Measurements from ENCODE around the gene ZEB1. TPM values are rescaled to one million over a fixed set of nuclear protein-coding genes. Genes with fewer than 3 reads are reported as not detected.

ZEB1 gene
- total RNA-seq, 4 donors from 2014 or later, result 51.7 to 67.7 (median 57.9) TPM

GRCh38 chr10:31343551-31343950 is 24.5 kb downstream of the ZEB1 start:
- intact Hi-C loops (cut with DNase I), result no loop called here
- Histone ChIP-seq H3K27me3 (no peaks in the 10 kb centered on the region), H3K4me1 (peaks cover 0 to 9% of the 10 kb centered on the region in 2 donors), H3K4me3 (replicated peaks in 1 of 3) (no peak overlapping the region), H3K9me3 (no peaks in the 10 kb centered on the region), H3K36me3 (no peaks in the 10 kb centered on the region), H3K27ac (no peak overlapping the region)
- TF ChIP-seq POLR2A (IDR thresholded peaks at IDR 0.05) (no peak), CTCF (IDR thresholded peaks at IDR 0.05) (no peak)
- 84 to 85% methylated on average over 5 of the region's 5 CpGs for WGBS, 2 donors
- DNase-seq, result no peak

DNA sequence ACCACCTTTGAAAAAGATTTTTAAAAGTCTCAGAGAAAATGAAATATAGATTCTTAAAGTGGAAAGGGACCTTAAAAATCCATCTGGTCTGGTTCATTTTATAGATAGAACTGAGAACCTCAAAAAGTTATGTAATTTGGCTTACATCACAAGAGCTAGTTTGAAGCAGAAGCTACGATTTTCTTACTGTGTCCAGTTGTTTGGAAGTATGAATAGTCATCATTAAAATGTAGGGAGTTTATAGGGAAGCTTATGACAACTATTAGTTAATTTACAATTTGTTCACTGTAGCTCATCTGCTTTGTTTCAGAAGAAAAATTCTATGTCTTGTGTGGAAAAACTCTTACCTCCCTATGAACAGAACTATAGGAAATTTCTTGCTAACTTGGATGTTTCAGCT is 26.9 kb downstream of the ZEB1 start:
- peaks cover 0 to 16% of the 10 kb centered on the region in 2 donors for H3K4me1 ChIP-seq
- H3K36me3 ChIP-seq, result no peaks in the 10 kb centered on the region
- H3K9me3 ChIP-seq, result no peaks in the 10 kb centered on the region
- no peak overlapping the region for H3K27ac ChIP-seq
- H3K27me3 ChIP-seq, result no peaks in the 10 kb centered on the region
- no peak overlapping the region for H3K4me3 ChIP-seq (replicated peaks in 1 of 3)
- 64 to 71% methylated on average over 1 of the region's 1 CpG for WGBS, 2 donors
- intact Hi-C loops (cut with DNase I), result no loop called here
- DNase-seq, result no peak
- no peak for TF ChIP-seq CTCF (IDR thresholded peaks at IDR 0.05)

GRCh38 chr10:31346953-31347352 is 27.9 kb downstream of the ZEB1 start:
- peaks cover 0 to 19% of the 10 kb centered on the region in 2 donors for H3K4me1 ChIP-seq
- no peaks in the 10 kb centered on the region for H3K9me3 ChIP-seq
- intact Hi-C loops (cut with DNase I), result no loop called here
- no peaks in the 10 kb centered on the region for H3K27me3 ChIP-seq
- DNase-seq, result no peak
- H3K27ac ChIP-seq, result no peak overlapping the region
- WGBS, 2 donors, result 88% methylated on average over 1 of the region's 1 CpG
- H3K36me3 ChIP-seq, result no peaks in the 10 kb centered on the region
- H3K4me3 ChIP-seq (replicated peaks in 1 of 3), result no peak overlapping the region
- TF ChIP-seq CTCF (IDR thresholded peaks at IDR 0.05), result no peak
- TF ChIP-seq POLR2A (IDR thresholded peaks at IDR 0.05), result no peak

DNA sequence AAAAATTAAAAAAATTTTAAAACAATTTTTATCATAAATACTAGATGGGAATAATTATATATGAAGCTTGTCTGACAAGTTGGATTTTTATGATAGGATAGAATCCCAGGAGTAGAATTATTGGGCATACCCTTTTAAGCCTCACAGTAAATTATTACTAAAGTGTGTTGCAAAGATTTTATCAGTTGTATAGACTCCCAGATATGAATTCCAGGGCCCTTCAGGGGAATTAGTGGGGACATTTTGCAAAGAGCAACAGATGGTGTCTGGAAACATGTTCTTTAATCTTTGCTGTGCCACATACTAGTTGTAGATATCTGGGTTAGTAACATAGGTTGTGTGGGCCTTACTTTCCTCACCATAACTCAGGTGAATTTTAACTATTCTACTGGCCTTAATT is 28.7 kb downstream of the ZEB1 start:
- H3K4me3 ChIP-seq (replicated peaks in 1 of 3), result no peak overlapping the region
- TF ChIP-seq POLR2A (IDR thresholded peaks at IDR 0.05), result no peak
- no peak for TF ChIP-seq CTCF (IDR thresholded peaks at IDR 0.05)
- intact Hi-C loops (cut with DNase I), result no loop called here
- H3K27ac ChIP-seq, result no peak overlapping the region
- no peaks in the 10 kb centered on the region for H3K36me3 ChIP-seq
- H3K4me1 ChIP-seq, result peaks cover 0 to 19% of the 10 kb centered on the region in 2 donors
- no peaks in the 10 kb centered on the region for H3K27me3 ChIP-seq
- DNase-seq, result no peak
- no peaks in the 10 kb centered on the region for H3K9me3 ChIP-seq

DNA sequence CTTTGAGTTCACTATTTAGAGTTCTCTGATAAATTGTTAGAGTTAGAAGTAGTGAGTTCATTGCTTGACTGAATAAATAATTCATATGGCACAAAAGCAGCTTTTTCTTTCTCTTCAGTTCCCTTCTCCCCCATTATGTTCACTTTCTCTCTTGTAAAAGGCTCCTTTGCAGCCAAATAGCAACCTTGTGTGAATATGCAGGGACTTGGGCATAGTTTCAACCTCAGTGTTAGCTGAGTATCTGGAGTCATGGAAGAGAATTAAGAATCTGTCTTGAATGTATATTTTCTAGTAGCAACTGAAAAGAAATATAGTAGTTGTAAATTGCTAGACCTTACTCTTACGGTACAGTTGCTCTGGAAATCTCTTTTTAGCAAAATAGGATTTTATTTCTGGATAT is 31.9 kb downstream of the ZEB1 start:
- WGBS, 2 donors, result 99% methylated on average over 1 of the region's 1 CpG

More for the DNA sequence above, 31.9 kb downstream of the ZEB1 start:
- H3K27me3 ChIP-seq, result no peaks in the 10 kb centered on the region
- DNase-seq, result no peak
- H3K27ac ChIP-seq, result no peak overlapping the region
- no peaks in the 10 kb centered on the region for H3K9me3 ChIP-seq
- H3K4me3 ChIP-seq (replicated peaks in 1 of 3), result no peak overlapping the region
- H3K36me3 ChIP-seq, result no peaks in the 10 kb centered on the region
- H3K4me1 ChIP-seq, result peaks cover 0 to 35% of the 10 kb centered on the region in 2 donors
- intact Hi-C loops (cut with DNase I), result no loop called here
- TF ChIP-seq POLR2A (IDR thresholded peaks at IDR 0.05), result no peak
- no peak for TF ChIP-seq CTCF (IDR thresholded peaks at IDR 0.05)
